Ascending aorta (tissue), 2 donors: ENCODE data around the gene RFX8. TPM values are rescaled to one million over a fixed set of nuclear protein-coding genes. Genes with fewer than 3 reads are reported as not detected.
"Not testable (repeated sequence)": the region's sequence is repeated elsewhere in the genome, so short reads cannot be mapped to it uniquely, and the experiment has no call there.

Source experiments
- DNase-seq, 2 donors: peaks; one replicate each; pipeline ENCODE4 v3.0.0-alpha.2; 2019; ENCODE audit warnings: low spot score in 2 of 2
- H3K27ac ChIP-seq, 2 donors: fragments of 200-600 bp; sonication (generic); one replicate each; pipeline ENCODE4 v1.5.1; 2016 to 2017; ENCODE audit warnings: mild to moderate bottlenecking in 1 of 2
- H3K27me3 ChIP-seq: fragments of 200-600 bp; sonication (generic); one replicate; pipeline ENCODE4 v1.5.1; 2017
- H3K36me3 ChIP-seq, 2 donors: fragments of 200-600 bp; sonication (generic); one replicate each; pipeline ENCODE4 v1.5.1; 2016
- H3K4me1 ChIP-seq, 2 donors: fragments of 200-600 bp; sonication (generic); one replicate each; pipeline ENCODE4 v1.5.1; 2016 to 2017; ENCODE audit warnings: mild to moderate bottlenecking in 1 of 2
- H3K4me3 ChIP-seq, 2 donors: fragments of 200-600 bp; sonication (generic); one replicate each; pipeline ENCODE4 v1.5.1; 2016 to 2017; ENCODE audit warnings: mild to moderate bottlenecking in 1 of 2
- H3K9me3 ChIP-seq, 2 donors: fragments of 200-600 bp; sonication (generic); one replicate each; pipeline ENCODE4 v1.5.1; 2016
- intact Hi-C: fragments of 100-400 bp; cut with DNase I; formaldehyde crosslinking; loops from one replicate; pipeline ENCODE4 v1.15.1; 2023
- total RNA-seq: library from RNA; depleted of rRNA; stranded (reverse); fragments of >200 nt; gene quantifications from one replicate; pipeline ENCODE4 v1.1.0, GENCODE V29; 2016
- TF ChIP-seq, protein P1 (sequence below), 3 experiments: fragments of 200-600 bp in 2 of 3; fragments of 450-650 bp in 1 of 3; sonication (generic) in 2 of 3; IDR thresholded peaks; one replicate each; pipeline ENCODE4 v1.5.1; 2016 to 2019; ENCODE audit warnings: antibody characterized with exemption in 3 of 3, mild to moderate bottlenecking in 1 of 3, moderate library complexity in 1 of 3

Gene RFX8
- total RNA-seq, 1 donor from 2014 or later: not detected

DNA sequence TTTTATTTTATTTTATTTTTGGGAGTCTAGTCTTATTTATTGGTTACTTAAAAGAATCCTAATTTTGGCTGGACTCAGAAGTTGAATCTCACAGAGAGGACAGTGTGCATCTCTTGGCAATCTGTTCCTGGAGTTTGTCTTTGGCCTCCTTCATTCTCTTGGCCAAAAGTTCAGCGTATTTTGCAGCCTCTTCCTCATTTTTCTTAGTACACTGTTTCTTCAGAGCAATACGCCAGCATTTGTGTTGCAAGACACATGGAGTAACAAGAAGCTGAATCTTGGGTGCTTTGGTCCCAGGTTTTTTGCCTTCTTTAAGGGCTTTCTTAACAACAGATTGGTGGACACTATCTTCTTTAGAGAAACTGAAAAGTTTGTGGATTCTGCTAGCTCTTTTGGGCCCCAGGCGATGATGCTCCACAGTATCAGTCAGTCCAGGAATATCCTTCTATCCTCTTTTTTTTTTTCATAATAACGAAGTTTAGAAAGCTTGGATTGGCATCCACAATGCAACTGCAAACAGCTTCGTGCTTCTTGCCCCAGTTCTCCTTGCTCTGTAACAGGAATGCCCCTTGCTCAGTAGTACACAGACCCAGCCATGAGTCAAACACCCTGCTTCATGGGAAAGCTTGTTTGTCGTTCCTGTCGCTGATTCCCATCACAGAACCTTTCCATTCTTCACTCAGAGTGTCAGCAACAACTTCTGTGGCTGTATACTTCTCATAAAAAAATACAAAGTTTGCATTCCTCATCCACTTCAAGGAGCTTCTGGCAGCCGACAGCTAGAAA lies 34.8 kb upstream of the RFX8 start:
- Histone ChIP-seq H3K27me3 (no peaks in the 10 kb centered on the region), H3K4me1 (no peaks in the 10 kb centered on the region), H3K9me3 (no peaks in the 10 kb centered on the region), H3K36me3 (no peaks in the 10 kb centered on the region), H3K27ac (no peak overlapping the region), H3K4me3 (no peak overlapping the region)
- DNase-seq: no peak
- intact Hi-C loops: loop anchor here (10.0 kb wide), 1 partner anchor 85 kb away; no protein-coding TSS in a partner anchor
- TF ChIP-seq, protein P1, sequence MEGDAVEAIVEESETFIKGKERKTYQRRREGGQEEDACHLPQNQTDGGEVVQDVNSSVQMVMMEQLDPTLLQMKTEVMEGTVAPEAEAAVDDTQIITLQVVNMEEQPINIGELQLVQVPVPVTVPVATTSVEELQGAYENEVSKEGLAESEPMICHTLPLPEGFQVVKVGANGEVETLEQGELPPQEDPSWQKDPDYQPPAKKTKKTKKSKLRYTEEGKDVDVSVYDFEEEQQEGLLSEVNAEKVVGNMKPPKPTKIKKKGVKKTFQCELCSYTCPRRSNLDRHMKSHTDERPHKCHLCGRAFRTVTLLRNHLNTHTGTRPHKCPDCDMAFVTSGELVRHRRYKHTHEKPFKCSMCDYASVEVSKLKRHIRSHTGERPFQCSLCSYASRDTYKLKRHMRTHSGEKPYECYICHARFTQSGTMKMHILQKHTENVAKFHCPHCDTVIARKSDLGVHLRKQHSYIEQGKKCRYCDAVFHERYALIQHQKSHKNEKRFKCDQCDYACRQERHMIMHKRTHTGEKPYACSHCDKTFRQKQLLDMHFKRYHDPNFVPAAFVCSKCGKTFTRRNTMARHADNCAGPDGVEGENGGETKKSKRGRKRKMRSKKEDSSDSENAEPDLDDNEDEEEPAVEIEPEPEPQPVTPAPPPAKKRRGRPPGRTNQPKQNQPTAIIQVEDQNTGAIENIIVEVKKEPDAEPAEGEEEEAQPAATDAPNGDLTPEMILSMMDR (IDR thresholded peaks at IDR 0.05): no peak

- Histone ChIP-seq H3K36me3 (no peaks in the 10 kb centered on the region), H3K4me3 (no peak overlapping the region), H3K27me3 (no peaks in the 10 kb centered on the region), H3K9me3 (no peaks in the 10 kb centered on the region), H3K4me1 (no peaks in the 10 kb centered on the region), H3K27ac (no peak overlapping the region)
- TF ChIP-seq, protein P1 (IDR thresholded peaks at IDR 0.05): no peak
- intact Hi-C loops: no loop called here
- no peak for DNase-seq
Measured at GRCh38 chr2:101508636-101509035, 33.7 kb upstream of the RFX8 start.

GRCh38 chr2:101505276-101505675 lies 30.4 kb upstream of the RFX8 start:
- intact Hi-C loops, H3K36me3 ChIP-seq, DNase-seq, H3K27ac ChIP-seq, H3K9me3 ChIP-seq, H3K4me3 ChIP-seq, H3K27me3 ChIP-seq, H3K4me1 ChIP-seq: not testable (repeated sequence)

DNA sequence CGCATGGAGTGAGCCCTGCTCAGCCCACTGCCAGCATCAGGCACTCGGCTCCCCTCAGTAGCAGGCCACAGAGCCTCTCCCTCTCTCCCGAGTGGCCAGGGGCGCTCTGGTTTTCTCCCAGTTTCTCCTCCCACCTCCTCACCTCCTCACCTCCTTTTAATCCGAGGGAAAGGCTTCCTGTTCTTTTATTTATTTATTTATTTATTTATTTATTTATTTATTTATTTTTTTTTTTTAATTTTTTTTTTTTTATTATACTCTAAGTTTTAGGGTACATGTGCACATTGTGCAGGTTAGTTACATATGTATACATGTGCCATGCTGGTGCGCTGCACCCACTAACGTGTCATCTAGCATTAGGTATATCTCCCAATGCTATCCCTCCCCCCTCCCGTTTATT lies 29.8 kb upstream of the RFX8 start:
- H3K4me3 ChIP-seq, H3K36me3 ChIP-seq, H3K27me3 ChIP-seq, H3K9me3 ChIP-seq, DNase-seq, H3K27ac ChIP-seq, intact Hi-C loops, H3K4me1 ChIP-seq: not testable (repeated sequence)

- TF ChIP-seq, protein P1 (IDR thresholded peaks at IDR 0.05): no peak
- H3K9me3 ChIP-seq: no peaks in the 10 kb centered on the region
- no peaks in the 10 kb centered on the region for H3K4me1 ChIP-seq
- H3K27ac ChIP-seq: no peak overlapping the region
- H3K27me3 ChIP-seq: no peaks in the 10 kb centered on the region
- DNase-seq: no peak
- no peaks in the 10 kb centered on the region for H3K36me3 ChIP-seq
- no peak overlapping the region for H3K4me3 ChIP-seq
- intact Hi-C loops: no loop called here
Measured at GRCh38 chr2:101502095-101502494, 27.2 kb upstream of the RFX8 start.

- Histone ChIP-seq H3K9me3 (no peaks in the 10 kb centered on the region), H3K27me3 (no peaks in the 10 kb centered on the region), H3K27ac (no peak overlapping the region), H3K36me3 (no peaks in the 10 kb centered on the region), H3K4me3 (no peak overlapping the region), H3K4me1 (no peaks in the 10 kb centered on the region)
- intact Hi-C loops: no loop called here
- DNase-seq: no peak
- TF ChIP-seq, protein P1 (IDR thresholded peaks at IDR 0.05): no peak
Measured at GRCh38 chr2:101501443-101501842, 26.5 kb upstream of the RFX8 start.
